NCI-H446 treated with DMSO at 0.1 percent for 48 hours (cell line): ENCODE results near the gene TTLL10.

Source experiments
- DNase-seq: peaks from one replicate; lab custom pipeline; 2025; lab: John Stamatoyannopoulos, UW

TTLL10 gene

DNA sequence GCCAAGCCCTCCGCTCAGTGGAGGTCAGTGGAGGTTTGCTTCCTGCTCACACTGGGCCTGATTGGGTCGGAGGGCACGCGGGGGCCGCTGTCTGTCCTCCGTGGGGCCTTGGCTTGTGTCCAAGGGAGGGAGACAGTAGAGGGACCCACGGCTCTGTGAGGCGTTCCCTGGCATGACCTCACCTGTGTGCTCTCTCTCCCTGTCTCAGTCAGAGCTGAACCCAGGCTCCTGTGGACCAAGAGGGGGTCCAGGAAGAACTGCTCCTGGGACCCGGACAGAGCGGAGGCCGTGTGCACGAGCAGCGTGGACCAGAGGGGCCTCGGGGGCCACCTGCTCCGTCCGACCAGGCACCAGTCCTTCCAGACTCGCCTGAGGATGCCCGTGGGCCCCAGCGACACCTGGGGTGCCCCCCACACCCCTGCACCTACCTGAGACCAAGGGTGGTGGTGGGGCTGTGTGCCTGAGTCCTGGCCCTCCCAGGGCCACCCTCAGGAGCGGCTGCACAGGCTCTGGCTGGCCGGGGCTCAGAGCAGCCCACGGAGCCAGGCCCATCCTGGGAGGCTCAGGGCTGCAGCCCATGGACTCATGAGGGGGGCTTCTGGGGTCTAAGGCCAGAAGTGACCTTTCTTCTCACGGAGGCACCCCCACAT is 13.3 kb upstream of the TTLL10 start:
- DNase-seq: no peak

- no peak for DNase-seq
Observed at GRCh38 chr1:1161078-1161682, 12.5 kb upstream of the TTLL10 start.

GRCh38 chr1:1161683-1162079 is 12.0 kb upstream of the TTLL10 start:
- DNase-seq: no peak

DNA sequence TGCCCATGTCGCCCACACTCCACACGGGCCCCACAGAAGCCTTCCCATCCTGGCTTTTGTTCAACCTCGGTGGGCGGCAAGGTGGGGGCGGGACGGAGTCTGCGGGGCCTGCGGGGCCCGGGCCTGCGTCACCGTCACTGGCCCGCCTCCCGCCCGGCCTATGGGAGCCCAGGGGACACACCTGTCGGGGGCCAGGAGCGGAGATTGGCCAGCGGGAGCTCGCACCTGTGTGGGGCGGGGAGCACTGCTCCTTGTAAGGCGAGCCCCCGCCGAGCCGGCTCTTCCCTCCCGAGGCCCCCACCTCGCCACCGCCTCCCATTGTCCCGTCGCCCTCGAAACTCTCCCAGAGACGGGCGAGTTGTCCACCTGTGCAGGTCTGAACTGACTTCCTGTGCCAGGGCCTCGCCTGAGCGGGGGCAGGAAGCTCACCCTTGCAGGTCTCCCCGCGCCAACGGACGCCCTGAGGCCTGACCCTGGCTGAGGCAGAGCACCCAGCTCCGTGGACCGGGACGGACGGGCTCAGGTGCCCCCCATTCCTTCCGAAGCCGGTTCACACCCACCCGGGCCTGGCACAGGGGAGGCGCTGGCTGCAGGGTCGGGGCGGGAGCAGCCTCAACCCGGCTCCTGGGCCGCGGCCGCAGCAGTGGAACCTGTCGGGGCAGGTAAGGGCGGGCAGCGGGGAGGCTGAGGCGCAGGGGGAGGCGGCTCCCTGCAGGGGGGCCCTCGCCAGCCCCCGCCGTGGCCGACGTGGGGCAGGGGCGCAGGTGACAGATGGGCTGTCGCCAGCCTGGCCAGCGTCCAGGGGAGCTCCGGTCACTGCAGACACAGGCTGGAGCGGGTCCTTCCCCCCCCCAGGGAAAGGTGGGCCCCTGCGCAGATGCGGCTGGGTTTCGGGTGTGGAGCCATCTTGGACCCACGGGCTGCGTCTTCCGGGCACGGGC is 10.8 kb upstream of the TTLL10 start:
- no peak for DNase-seq

DNA sequence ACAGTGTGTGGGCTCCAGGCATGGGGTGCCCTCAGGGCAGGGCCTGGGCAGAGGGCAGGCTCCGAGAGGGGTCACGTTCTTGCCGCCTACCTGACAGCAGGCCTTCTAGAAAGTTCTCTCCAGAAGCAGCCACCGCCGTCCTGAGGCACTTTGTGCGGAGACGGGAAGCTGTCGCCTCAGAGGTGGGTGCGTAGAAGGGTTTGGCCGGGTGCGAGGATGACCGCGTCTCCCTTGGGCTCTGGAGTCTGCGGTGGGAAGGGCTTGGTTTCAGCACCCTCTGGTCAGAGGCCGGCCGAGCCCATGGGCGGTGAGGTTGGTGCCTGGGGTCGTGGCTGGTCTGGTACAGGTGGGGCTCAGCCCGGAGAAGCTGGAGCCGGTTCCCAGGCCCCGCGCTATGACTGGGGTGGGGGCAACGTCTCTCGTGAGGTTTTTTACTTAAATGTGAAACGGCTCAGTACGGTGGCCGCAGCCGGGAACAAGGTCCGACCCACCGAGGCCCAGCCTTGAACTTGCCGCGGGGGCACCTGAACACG is 10.1 kb upstream of the TTLL10 start:
- no peak for DNase-seq

DNA sequence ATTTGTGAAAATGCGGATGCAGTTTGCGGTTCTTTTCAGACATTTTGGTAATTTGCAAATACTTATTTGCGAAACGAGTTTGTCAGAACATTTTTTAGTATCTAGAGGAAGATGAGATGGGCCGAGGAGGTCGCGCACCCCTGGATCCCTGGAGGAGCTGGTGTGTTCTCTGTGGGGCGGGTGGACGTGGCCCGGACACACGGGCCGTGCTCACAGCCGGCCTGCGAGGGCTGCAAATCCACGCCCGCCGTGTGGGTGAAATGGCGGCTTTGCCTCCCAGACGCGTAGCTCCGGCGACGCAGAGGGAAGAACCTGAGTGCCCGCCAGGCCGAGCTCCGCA is 9.3 kb upstream of the TTLL10 start:
- DNase-seq: no peak

GRCh38 chr1:1164701-1165451 is 8.8 kb upstream of the TTLL10 start:
- no peak for DNase-seq

- no peak for DNase-seq
Observed at GRCh38 chr1:1165485-1165884, 8.2 kb upstream of the TTLL10 start.

- DNase-seq: no peak
Observed at GRCh38 chr1:1165900-1166421, 7.7 kb upstream of the TTLL10 start.

DNA sequence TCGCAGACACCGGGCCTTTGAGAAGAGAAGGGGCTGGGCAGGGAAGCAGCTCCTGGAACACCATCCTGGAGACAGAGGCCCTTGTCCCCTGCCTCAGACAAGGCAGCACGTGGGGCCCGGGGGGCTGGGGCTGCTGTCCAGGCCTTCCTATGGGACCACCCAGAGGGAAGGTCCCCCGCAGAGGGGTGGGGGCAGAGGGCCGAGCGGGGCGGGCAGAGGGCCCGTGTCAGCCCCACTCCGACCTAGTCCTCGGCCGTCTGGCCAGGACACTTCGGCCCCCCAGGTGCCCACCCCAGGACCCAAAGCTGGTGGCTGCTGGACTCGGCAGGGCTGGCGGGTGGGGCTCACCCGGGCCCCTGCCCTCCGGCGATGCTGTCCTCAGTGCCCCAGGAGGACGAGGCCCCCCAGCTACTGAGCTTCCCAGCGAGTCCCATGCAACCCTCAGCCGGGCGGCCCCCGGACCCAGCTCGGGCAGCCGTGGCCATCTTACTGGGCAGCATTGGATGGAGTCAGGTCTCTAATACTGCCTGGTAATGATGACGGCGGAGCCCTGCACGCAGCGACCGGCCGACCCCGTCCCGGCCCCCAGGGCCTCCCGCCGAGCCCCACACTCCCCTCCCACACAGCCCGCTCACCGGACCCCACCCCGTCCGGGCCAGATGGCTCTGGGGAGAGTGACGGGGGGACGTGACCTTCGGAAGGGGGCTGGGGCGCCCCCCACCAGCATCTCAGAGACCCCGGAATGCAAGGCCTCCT is 6.9 kb upstream of the TTLL10 start:
- DNase-seq: no peak

DNA sequence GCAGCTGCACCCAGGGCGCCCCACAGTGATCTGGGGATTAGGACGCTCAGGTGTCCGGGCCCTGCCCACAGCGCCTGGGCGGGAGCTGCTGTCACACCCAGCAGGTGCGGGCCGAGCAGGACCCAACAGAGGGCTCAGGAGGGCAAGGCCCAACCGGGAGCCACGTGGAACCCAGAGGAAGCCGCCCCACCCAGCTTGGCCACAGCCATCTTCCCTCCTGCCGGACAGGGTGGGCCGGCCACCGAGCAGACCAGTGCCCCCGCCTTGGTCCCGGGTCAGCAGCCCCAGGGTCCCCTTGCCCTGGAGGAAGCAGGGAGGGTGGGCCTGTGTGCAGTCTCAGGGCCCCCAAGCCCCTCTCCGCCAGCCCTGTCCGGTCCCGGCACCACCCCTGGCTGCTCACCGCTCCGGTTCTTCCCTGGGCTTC is 6.3 kb upstream of the TTLL10 start:
- DNase-seq: no peak

DNA sequence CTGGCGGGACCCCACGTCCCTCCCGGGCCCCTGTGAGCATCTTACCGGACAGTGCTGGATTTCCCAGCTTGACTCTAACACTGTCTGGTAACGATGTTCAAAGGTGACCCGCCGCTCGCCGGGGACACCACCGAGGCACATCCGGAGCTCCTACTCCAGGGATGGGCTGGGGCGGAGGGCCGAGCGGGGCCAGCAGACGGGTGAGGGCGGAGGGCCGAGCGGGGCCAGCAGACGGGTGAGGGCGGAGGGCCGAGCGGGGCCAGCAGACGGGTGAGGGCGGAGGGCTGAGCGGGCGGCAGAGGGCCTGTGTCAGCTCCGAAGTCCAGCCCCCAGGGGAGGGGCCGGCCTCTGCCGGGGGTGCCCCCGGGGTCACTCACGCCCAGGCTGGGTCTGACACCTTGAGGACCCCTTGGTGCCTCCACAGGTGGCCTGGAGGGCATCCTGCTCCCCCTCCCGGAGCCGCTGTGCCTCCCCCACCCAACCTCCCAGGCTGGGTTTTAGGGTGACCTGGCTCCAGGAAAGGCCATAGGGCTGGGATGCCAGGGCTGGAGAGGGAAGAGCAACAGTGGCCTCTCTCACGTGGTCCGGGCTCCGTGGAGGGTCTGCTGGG is 5.7 kb upstream of the TTLL10 start:
- DNase-seq: no peak

DNA sequence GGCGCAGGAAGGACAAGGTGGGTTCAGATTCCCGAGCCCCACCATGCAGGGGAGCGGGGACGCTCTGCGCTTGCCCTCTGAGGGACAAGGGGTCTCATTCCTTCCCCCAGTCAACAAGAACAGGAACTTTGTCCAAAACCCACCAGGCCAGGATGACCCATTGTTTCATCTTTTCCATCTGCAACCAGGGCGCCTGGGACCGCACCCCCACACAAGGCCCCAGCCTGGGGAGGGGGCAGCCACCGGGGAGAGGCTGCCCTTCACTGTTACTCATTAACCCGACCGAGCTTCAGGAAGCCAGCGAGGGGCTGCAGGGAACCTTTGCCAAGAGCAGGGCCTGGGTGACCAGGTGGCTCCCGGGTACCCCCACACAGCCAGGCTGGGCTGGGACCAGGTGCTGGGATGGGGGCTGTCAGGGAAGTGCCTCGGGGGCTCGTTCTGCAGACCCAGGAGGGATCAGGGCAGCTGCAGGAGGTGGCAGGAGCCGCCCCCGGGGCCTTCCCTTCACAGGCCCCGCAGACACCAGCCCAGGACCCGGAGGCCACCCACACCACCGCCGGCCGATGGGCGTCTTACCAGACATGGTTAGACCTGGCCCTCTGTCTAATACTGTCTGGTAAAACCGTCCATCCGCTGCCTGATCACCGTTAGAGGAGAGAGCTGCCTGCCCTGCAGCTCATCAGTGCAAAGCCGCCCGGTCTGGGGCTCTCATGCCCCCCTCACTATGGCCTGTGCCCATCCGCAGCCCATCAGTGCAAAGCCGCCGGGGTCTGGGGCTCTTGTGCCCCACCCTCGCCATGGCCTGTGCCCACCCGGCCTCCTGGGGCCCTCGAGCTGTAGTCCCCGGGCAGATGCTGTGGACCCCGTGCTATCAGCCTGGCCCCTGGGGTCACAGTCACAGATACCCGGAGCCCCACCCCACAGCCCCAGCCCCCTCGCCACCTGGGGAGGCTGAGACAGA is 4.9 kb upstream of the TTLL10 start:
- no peak for DNase-seq

- no peak for DNase-seq
Observed at GRCh38 chr1:1169429-1170214, 4.1 kb upstream of the TTLL10 start.

DNA sequence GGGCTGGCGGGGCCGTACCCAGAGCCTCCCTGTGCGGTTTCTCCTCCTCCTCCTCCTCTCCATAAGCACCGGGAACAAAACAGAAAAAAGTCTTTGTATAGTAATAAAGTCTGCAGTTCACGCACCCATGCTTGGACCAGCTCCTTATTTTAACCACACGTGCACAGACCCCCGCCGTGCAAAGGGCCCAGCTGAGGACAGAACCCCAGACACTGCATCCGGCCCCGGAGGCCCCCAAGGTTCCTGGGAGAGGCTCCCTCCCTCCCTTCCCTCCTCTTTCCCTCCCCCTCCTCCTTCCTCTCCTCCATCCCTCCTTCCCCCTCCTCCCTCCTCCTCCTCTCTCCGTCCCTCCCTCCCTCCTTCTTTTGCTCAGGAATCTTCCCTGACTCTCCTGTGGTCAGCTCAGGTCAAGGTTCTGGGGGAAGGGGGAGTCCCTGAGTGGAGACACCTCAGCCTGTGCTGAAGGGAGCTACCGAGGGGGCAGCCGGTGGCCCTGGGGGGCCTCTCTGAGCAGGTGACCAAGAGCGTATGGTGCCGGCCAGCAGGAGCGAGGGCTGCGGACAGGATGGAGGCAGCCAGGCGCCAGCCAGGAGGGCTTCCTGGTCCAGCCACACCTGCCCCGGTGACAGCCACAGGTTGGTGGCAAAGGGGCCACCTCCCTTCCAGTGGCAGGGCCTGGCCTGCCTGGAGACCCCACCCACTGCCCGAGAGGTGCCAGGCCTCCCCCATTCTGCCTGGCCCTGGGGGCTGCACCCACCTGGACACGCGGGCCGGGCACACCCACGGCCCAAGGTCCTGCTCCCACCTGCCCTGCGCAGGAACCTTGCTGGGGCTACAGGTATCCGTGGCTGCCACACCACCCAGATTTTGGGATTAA is 3.2 kb upstream of the TTLL10 start:
- no peak for DNase-seq

DNA sequence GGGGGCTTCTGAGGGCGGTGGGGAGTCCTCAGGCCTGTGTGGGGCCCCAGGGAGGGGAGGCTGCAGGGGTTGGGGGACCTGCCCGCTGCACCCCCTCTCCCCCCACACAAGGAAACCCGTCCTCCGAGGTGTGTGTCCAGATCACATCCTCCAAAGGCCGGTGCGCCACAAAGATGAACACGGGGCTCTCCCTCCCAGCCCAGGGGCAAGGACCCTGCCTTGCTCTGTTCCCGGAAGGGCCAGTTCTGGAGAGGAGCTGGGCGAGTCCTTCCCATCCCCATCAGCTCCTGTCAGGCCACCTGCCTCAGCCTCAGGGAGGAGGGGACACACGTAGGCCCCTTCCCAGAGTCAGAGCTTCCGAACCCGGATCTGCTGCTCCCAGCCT is 2.5 kb upstream of the TTLL10 start:
- no peak for DNase-seq

GRCh38 chr1:1171546-1172340 is 1.9 kb upstream of the TTLL10 start:
- DNase-seq: no peak
